ENCODE measurements around the gene OAS2. TPM values are rescaled to one million over a fixed set of nuclear protein-coding genes. Genes with fewer than 3 reads are reported as not detected.
"Not testable (repeated sequence)": the region's sequence is repeated elsewhere in the genome, so short reads cannot be mapped to it uniquely, and the experiment has no call there.

The OAS2 gene
- total RNA-seq, 1 donor from 2014 or later, result 27.5 TPM

DNA sequence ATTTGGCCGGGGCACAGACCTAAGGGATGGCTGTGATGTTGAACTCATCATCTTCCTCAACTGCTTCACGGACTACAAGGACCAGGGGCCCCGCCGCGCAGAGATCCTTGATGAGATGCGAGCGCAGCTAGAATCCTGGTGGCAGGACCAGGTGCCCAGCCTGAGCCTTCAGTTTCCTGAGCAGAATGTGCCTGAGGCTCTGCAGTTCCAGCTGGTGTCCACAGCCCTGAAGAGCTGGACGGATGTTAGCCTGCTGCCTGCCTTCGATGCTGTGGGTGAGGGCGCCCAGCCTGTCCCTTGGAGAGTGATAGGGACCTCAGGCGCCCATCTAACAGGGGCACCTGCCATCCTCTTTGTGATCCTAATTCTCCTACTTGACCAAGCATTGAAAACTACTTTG lies 27.6 kb upstream of the OAS2 start:
- no peak for DNase-seq (ENCODE audit: low spot score)

DNA sequence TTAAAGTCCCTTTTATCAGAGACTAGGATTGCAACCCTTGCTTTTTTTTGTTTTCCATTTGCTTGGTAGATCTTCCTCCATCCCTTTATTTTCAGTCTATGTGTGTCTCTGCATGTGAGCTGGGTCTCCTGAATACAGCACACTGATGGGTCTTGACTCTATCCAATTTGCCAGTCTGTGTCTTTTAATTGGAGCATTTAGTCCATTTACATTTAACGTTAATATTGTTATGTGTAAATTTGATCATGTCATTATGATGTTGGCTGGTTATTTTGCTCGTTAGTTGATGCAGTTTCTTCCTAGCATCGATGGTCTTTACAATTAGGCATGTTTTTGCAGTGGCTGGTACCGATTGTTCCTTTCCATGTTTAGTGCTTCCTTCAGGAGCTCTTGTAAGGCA lies 21.2 kb upstream of the OAS2 start:
- not testable (repeated sequence) for DNase-seq (ENCODE audit: low spot score)

DNA sequence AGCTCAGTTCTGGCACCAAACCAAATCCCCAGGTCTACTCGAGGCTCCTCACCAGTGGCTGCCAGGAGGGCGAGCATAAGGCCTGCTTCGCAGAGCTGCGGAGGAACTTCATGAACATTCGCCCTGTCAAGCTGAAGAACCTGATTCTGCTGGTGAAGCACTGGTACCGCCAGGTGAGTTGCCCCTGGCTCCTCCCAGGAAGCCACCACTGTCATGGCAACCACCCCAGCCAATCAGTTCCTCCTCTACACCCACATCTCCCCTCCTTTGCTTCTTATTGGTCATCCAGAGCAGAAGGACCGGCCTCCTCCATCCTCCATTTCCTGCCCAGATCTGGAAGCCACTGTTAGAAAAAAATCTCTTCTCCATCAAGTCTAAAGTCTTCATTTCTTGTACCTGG lies 17.2 kb upstream of the OAS2 start:
- no peak for DNase-seq (ENCODE audit: low spot score)

DNA sequence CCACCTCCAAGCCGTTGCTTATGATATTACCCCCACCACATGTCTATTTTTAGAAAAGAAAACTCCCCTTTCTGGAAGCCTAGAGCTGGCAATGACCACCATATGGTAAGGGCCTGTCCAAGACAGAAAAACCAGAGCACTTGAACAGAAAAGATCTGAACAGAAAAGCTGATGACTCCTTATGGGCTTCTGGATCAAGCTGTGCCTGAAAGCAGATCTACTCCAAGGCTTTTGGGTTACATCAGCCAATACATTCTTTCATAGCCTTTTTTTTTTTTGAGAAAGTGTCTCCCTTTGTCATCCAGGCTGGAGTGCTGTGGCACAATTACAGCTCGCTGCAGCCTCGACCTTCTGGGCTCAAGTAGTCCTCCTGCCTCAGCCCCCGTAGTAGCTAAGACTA lies 16.8 kb upstream of the OAS2 start:
- no peak for DNase-seq (ENCODE audit: low spot score)

DNA sequence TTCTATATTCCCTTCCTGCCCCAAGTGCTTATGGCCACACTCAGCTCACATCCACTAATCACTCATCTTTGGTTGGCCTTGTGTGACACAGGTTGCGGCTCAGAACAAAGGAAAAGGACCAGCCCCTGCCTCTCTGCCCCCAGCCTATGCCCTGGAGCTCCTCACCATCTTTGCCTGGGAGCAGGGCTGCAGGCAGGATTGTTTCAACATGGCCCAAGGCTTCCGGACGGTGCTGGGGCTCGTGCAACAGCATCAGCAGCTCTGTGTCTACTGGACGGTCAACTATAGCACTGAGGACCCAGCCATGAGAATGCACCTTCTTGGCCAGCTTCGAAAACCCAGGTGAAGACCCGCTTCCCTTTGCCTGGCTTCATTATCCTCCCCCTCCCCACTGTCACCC lies 15.8 kb upstream of the OAS2 start:
- DNase-seq (ENCODE audit: low spot score), result no peak

DNA sequence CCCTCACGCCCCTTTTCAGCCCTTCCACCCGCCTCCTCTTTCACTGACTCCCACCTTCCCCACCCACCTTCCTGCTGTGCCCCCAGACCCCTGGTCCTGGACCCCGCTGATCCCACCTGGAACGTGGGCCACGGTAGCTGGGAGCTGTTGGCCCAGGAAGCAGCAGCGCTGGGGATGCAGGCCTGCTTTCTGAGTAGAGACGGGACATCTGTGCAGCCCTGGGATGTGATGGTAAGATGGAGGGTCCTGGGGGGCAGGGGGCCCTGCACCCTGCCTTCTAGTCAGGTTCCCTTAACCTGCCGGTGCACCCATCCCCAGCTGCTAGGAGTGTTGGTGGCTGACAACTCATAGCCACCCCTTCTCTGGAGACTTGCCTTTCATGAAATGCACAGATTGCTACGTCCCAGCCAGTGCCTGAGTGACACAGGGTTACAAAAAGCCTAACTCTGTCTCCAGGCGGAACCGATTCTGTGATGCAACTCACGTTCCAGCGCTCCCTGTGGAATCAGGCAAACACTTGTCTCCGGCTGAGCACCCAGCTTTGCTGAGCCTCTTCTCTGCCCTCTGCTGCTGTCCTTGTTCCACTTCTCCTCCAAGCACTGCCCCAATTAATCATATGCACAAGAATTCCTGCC lies 15.0 kb upstream of the OAS2 start:
- DNase-seq (ENCODE audit: low spot score), result no peak

DNA sequence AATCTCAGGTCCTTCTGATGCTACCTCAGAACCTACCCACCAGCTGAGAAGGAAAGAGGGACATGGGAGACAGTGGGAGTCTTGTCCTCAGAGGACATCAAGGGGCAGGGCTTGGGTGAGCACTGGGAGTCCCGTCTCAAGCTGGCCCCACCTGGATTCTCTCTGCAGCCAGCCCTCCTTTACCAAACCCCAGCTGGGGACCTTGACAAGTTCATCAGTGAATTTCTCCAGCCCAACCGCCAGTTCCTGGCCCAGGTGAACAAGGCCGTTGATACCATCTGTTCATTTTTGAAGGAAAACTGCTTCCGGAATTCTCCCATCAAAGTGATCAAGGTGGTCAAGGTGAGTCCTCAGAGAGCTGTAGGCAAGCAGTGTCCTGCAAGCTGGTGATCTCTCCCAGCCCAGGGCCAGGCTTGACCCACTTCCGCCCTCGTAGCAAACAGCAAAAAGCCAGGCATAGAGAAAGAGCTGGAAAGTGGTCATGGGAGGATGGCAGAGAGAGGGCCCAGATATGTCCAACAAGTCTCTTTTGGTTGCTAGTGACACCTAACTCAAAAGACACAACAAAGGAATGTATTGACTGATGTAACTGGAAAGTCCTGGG lies 14.2 kb upstream of the OAS2 start:
- no peak for DNase-seq (ENCODE audit: low spot score)

DNA sequence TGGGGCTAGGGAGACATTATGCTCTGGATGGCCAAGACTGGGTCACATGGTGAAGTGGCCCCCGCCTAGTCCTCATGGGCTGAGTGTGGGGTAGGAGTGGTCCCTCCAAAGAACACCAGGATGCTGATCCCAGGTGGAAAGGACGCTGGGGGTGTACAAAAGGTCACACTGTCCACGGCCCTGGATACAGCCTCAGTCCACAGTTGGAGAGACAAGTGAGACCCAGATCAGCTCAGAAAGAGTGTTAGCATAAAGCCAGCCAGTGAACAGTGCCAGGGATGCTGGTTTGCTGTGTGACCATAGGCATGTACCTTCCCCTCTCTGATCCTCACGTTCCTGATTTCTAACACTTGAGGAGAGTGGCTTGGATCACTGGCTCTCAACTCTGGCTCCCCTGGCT lies 13.4 kb upstream of the OAS2 start:
- DNase-seq (ENCODE audit: low spot score), result no peak

DNA sequence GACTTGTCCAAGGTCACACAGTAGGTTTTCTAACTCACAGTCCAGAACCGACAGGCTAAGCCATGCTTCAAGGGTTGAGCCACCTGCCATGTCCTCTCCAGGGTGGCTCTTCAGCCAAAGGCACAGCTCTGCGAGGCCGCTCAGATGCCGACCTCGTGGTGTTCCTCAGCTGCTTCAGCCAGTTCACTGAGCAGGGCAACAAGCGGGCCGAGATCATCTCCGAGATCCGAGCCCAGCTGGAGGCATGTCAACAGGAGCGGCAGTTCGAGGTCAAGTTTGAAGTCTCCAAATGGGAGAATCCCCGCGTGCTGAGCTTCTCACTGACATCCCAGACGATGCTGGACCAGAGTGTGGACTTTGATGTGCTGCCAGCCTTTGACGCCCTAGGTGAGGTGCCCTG lies 12.7 kb upstream of the OAS2 start:
- DNase-seq (ENCODE audit: low spot score), result no peak

DNA sequence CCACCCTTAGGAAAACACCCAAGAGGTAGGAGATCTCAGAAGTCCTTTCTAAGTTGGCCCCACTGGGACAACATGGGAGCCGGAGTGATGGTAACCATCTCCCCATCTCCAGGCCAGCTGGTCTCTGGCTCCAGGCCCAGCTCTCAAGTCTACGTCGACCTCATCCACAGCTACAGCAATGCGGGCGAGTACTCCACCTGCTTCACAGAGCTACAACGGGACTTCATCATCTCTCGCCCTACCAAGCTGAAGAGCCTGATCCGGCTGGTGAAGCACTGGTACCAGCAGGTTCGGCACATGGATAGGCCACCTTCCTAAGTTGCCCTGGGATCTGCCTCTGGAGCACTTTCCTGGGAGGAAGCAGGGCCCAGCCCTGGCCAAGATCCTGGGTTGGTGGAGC lies 11.0 kb upstream of the OAS2 start:
- no peak for DNase-seq (ENCODE audit: low spot score)

DNA sequence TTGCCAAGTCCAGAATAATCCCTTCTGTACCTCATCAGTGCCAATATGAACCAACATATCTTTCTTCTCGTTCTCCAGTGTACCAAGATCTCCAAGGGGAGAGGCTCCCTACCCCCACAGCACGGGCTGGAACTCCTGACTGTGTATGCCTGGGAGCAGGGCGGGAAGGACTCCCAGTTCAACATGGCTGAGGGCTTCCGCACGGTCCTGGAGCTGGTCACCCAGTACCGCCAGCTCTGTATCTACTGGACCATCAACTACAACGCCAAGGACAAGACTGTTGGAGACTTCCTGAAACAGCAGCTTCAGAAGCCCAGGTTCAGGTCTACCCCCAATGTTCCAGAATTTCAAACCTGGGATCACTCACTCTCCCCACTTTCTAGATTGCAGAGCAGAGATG lies 10.5 kb upstream of the OAS2 start:
- DNase-seq (ENCODE audit: low spot score), result no peak

DNA sequence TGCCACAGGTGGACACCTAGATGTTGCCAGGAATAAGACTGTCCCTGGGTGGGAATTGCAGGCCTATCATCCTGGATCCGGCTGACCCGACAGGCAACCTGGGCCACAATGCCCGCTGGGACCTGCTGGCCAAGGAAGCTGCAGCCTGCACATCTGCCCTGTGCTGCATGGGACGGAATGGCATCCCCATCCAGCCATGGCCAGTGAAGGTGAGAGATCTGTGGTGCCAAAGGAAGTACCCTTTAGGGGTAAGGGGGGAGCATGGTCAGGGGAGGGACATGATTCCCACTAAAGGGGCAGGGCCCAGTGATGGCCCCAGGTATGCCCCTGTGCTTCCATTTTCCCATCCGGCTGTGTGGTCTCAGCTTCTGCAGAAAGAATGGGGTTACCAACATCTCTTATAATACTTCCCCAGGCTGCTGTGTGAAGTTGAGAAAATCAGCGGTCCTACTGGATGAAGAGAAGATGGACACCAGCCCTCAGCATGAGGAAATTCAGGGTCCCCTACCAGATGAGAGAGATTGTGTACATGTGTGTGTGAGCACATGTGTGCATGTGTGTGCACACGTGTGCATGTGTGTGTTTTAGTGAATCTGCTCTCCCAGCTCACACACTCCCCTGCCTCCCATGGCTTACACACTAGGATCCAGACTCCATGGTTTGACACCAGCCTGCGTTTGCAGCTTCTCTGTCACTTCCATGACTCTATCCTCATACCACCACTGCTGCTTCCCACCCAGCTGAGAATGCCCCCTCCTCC lies 8.6 kb upstream of the OAS2 start:
- no peak for DNase-seq (ENCODE audit: low spot score)

DNA sequence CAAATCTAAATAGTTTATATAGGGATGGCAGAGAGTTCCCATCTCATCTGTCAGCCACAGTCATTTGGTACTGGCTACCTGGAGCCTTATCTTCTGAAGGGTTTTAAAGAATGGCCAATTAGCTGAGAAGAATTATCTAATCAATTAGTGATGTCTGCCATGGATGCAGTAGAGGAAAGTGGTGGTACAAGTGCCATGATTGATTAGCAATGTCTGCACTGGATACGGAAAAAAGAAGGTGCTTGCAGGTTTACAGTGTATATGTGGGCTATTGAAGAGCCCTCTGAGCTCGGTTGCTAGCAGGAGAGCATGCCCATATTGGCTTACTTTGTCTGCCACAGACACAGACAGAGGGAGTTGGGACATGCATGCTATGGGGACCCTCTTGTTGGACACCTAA lies 7.9 kb upstream of the OAS2 start:
- no peak for DNase-seq (ENCODE audit: low spot score)

DNA sequence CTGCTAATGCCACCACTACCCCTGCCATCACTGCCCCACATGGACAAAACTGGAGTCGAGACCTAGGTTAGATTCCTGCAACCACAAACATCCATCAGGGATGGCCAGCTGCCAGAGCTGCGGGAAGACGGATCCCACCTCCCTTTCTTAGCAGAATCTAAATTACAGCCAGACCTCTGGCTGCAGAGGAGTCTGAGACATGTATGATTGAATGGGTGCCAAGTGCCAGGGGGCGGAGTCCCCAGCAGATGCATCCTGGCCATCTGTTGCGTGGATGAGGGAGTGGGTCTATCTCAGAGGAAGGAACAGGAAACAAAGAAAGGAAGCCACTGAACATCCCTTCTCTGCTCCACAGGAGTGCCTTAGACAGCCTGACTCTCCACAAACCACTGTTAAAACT lies 7.1 kb upstream of the OAS2 start:
- no peak for DNase-seq (ENCODE audit: low spot score)

DNA sequence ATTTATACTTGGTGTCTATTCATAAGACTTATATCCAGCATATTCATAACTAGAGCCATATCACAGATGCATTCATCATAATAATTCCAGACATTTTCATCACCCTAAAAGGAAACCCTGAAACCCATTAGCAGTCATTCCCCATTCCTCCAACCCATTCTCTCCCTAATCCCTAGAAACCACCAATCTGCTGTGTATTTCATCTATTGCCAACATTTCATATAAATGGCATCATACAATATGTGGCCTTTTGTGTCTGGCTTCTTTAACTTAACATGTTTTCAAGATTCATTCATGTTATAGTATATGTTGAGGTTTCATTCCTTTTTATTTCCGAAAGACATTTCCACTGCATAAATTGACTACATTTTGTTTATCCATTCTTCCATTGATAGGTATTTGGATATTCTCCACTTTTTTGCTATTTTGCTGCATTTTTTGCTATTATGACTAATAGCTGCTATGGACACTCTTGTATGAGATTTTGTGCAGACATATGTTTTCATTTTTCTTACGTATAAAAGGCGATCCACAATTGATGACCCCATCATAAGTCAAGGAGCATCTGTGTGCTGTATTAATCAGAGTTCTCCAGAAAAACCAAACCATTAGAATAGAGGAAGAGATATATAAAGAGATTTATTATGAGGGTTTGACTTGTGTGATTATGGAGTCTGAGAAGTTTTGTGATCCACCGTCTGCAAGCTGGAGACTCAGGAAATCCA lies 5.1 kb upstream of the OAS2 start:
- no peak for DNase-seq (ENCODE audit: low spot score)

DNA sequence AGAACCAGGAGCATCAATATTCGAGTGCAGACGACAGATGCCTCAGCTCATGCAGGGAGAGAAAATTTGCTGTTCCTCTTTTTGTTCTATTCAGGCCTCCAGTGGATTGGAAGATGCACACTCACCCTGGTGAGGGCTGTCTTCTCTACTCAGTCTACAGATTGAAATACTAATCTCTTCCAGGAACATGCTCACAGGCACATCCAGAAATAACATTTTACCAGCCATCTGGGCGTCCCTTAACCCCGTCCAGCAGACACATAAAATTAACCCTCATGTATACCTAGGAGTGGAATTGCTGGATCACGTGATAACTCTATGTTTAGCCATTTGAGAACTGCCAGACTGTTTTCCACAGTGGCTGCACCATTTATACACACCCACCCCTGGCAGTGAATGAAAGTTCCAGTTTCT lies 4.5 kb upstream of the OAS2 start:
- DNase-seq (ENCODE audit: low spot score), result no peak

DNA sequence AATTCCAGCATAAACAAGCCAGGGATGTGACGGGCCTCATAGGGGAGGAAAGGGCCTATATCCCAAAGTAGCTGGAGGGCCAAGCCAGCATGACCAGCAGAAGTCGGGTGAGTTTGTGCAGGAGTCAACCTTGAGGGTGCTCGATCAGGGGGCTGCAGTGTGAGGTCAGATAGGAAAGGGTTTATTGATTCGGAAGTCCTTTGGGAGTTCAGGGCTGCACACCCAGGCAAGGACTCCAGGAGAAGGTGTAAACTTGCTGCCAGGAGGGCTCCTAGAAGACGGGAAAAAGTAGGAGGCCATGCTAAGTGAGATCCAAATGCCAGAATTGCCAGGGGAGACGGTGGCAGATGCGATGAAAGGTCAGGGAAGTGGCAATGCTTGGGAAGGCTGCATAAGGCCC lies 3.4 kb upstream of the OAS2 start:
- no peak for DNase-seq (ENCODE audit: low spot score)

DNA sequence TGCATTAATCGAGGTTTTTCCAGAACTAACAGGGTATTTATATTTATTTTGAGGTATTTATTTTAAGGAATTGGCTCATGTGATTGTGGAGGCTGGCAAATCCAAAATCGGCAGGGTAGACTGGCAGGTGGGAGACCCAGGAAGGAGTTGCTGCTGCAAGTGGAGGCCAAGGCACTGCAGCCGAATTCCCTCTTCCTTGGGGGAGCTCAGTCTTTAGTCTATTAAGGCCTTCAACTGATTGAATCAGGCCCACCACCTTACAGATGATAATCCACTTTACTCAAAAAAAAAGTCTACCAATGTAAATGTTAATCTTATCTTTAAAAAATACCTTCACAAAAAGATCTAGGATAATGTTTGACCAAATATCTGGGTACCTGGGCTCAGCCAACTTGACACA lies 1.2 kb upstream of the OAS2 start:
- no peak for DNase-seq (ENCODE audit: low spot score)

DNA sequence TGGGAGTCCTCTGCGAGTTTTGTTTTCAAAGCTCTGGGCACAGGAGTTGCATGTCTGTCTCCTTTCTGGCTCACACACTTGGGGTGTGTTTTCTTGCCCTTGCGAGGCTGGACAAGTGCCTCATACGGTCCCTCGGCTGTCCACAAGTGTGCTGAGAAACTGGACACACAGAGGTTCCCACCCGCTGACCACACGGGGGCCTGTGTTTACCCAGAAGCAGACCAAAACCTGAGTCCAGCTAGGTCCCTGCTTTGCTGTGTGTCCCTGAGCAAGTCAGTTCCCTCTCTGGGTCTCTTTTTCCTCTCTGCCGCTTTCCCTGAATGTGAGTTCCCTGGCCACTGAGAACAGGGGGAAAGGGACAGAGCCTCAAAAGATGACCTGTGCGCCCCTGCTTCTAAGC lies 678 bp upstream of the OAS2 start:
- DNase-seq (ENCODE audit: low spot score), result no peak

DNA sequence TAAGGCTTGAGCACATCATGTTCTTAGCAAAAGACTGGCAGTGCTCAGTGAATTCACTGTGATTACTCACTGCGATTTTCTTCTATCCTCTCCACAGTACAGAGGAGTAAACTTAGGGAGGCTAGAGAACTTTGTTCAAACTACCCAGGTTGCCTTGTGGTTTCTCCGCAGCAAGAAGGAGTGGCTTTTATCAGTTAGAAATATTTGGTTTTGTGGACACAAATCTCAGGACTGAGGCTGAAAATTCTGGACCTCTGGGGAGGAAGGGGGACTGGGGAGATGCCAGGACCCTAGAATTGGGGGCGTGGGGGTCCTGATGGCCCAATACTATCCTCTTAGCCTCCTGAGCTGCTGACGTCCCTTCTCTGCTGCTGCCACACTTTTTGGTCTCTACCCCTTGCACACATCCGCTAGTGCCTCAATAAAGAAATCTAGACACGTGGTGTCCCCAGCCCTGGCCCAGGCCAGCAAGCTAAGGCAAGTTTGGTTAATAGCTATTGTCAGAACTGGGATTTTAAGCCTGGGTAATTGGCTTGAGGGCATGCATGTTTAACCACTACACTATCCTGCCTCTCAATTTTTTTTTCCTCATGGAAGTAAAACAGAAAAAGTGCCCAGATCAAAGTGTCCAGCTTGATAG lies 842 bp downstream of the OAS2 start:
- DNase-seq (ENCODE audit: low spot score), result peak; percentile 76

DNA sequence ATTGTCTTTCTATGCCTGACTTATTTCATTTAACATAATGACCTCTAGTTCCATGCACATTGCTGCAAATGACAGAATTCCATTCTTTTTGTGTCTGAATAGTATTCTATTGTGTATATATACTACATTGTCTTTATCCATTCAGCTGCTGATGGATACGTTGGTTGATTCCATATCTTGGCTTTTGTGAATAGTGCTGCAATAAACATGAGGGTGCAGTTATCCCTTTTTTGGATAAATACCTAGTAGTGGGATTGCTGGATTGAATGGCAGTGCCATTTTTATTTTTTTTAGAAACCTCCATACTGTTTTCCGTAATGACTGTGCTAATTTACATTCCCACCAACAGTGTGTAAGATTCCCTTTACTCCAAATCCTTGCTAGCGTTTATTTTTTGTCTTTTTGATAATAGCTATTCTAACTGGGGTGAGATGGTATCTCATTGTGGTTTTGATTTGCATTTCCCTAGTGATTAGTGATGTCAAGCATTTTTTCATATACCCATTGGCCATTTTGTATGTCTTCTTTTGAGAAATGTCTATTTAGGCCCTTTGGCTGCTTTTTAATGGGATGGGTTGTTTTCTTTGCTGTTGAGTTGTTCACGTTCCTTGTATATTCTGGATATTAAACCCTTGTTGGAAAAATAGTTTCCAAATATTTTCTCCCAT lies 2.3 kb downstream of the OAS2 start:
- no peak for DNase-seq (ENCODE audit: low spot score)
